Fibroblast of peridontal ligament (primary cell): ENCODE data around the gene USP40.
A peak's percentile ranks its signal among the peaks of the same experiment; 100 is the strongest.

ENCODE experiments used
- DNase-seq: peaks from one replicate; pipeline ENCODE4 v3.0.0-alpha.2; 2010; ENCODE audit errors: extremely low read depth

Gene USP40

GRCh38 chr2:233476063-233476410 is 90.5 kb downstream of the USP40 start:
- no peak for DNase-seq

GRCh38 chr2:233474308-233475160 is 92.0 kb downstream of the USP40 start:
- DNase-seq = peak; percentile 50

GRCh38 chr2:233473878-233474277 is 92.7 kb downstream of the USP40 start:
- DNase-seq = no peak

GRCh38 chr2:233473386-233473791 is 93.2 kb downstream of the USP40 start:
- no peak for DNase-seq

GRCh38 chr2:233471291-233472035 is 95.1 kb downstream of the USP40 start:
- no peak for DNase-seq

- DNase-seq = no peak
Measured at GRCh38 chr2:233470839-233471238, 95.7 kb downstream of the USP40 start.

- no peak for DNase-seq
Measured at GRCh38 chr2:233470011-233470687, 96.4 kb downstream of the USP40 start.

GRCh38 chr2:233469261-233470010 is 97.1 kb downstream of the USP40 start:
- no peak for DNase-seq

GRCh38 chr2:233468741-233469110 is 97.9 kb downstream of the USP40 start:
- DNase-seq = no peak

- DNase-seq = no peak
Measured at GRCh38 chr2:233468047-233468740, 98.4 kb downstream of the USP40 start.

GRCh38 chr2:233466991-233467603 is 99.5 kb downstream of the USP40 start:
- DNase-seq = no peak

- no peak for DNase-seq
Measured at GRCh38 chr2:233464531-233465240, 101.9 kb downstream of the USP40 start.

GRCh38 chr2:233464056-233464455 is 102.5 kb downstream of the USP40 start:
- no peak for DNase-seq

- no peak for DNase-seq
Measured at GRCh38 chr2:233463586-233463985, 103.0 kb downstream of the USP40 start.

GRCh38 chr2:233462826-233463470 is 103.6 kb downstream of the USP40 start:
- no peak for DNase-seq

- DNase-seq = no peak
Measured at GRCh38 chr2:233462202-233462785, 104.3 kb downstream of the USP40 start.

- DNase-seq = no peak
Measured at GRCh38 chr2:233461481-233461891, 105.1 kb downstream of the USP40 start.

- DNase-seq = no peak
Measured at GRCh38 chr2:233460726-233461441, 105.7 kb downstream of the USP40 start.

- DNase-seq = no peak
Measured at GRCh38 chr2:233459426-233459825, 107.2 kb downstream of the USP40 start.
